Keratinocyte (primary cell): ENCODE results near the gene MEGF11. TPM values are rescaled to one million over a fixed set of nuclear protein-coding genes. Genes with fewer than 3 reads are reported as not detected.

Source experiments
- DNase-seq: peaks from one replicate; pipeline ENCODE4 v3.0.0-alpha.2; 2011; ENCODE audit warnings: low read depth, missing footprints, low spot score
- FAIRE-seq: peaks from 2 replicates; lab custom pipeline; 2011; peaks lifted over from hg19 to GRCh38; lab: Jason Lieb, UNC
- H2AFZ ChIP-seq: 2 replicates; pipeline ENCODE4 v1.6.0; 2012; ENCODE audit warnings: low read length, control low read depth, inconsistent platforms; ENCODE audit not compliant: control insufficient read depth
- H3K27ac ChIP-seq: 2 replicates; pipeline ENCODE4 v1.5.1; 2011; ENCODE audit warnings: low read length; ENCODE audit not compliant: control insufficient read depth, insufficient read depth
- H3K27me3 ChIP-seq: 3 replicates; pipeline ENCODE4 v1.6.0; 2011; ENCODE audit warnings: low read length; ENCODE audit not compliant: control insufficient read depth, insufficient read depth; ENCODE audit errors: extremely low read depth
- H3K36me3 ChIP-seq, 2 experiments: 2 replicates in 1 of 2; 3 replicates in 1 of 2; pipeline ENCODE4 v1.5.1; 2011; ENCODE audit warnings: low read length in 2 of 2, mild to moderate bottlenecking in 1 of 2; ENCODE audit not compliant: control insufficient read depth in 2 of 2, insufficient read depth in 2 of 2; ENCODE audit errors: extremely low read depth in 1 of 2
- H3K4me1 ChIP-seq: 3 replicates; pipeline ENCODE4 v1.5.1; 2011; ENCODE audit warnings: low read length; ENCODE audit not compliant: control insufficient read depth, insufficient read depth; ENCODE audit errors: extremely low read depth
- H3K4me2 ChIP-seq: 3 replicates; pipeline ENCODE4 v1.6.0; 2011; ENCODE audit warnings: low read depth, low read length; ENCODE audit not compliant: control insufficient read depth, insufficient read depth; ENCODE audit errors: extremely low read depth
- H3K4me3 ChIP-seq, 3 experiments: fragments of 200-600 bp in 1 of 3; sonication (generic) in 1 of 3; 2 replicates in 2 of 3; 3 replicates in 1 of 3; pipeline ENCODE4 v1.5.1; 2011 to 2016; ENCODE audit warnings: low read length in 3 of 3, mild to moderate bottlenecking in 3 of 3, control low read depth in 2 of 3, inconsistent platforms in 1 of 3, low read depth in 1 of 3, mixed read lengths in 1 of 3, mixed run types in 1 of 3, moderate library complexity in 1 of 3; ENCODE audit not compliant: control insufficient read depth in 2 of 3, insufficient read depth in 2 of 3; ENCODE audit errors: extremely low read depth in 1 of 3
- H3K79me2 ChIP-seq: 2 replicates; pipeline ENCODE4 v1.6.0; 2012; ENCODE audit warnings: low read length; ENCODE audit not compliant: control insufficient read depth, insufficient read depth
- H3K9ac ChIP-seq: 3 replicates; pipeline ENCODE4 v1.6.0; 2011; ENCODE audit warnings: low read length; ENCODE audit not compliant: control insufficient read depth, insufficient read depth; ENCODE audit errors: extremely low read depth
- H3K9me1 ChIP-seq: 3 replicates; pipeline ENCODE4 v1.6.0; 2011; ENCODE audit warnings: low read length; ENCODE audit not compliant: control insufficient read depth, insufficient read depth; ENCODE audit errors: extremely low read depth
- H3K9me3 ChIP-seq: 2 replicates; pipeline ENCODE4 v1.5.1; 2012; ENCODE audit warnings: low read depth, low read length; ENCODE audit not compliant: control insufficient read depth
- H4K20me1 ChIP-seq: 3 replicates; pipeline ENCODE4 v1.6.0; 2011; ENCODE audit warnings: low read length; ENCODE audit not compliant: control insufficient read depth, insufficient read depth; ENCODE audit errors: extremely low read depth
- EZH2 ChIP-seq: IDR thresholded peaks from one replicate; pipeline ENCODE4 v1.6.1; 2012; ENCODE audit warnings: inconsistent platforms, mild to moderate bottlenecking, low read length, moderate library complexity
- dilution Hi-C: fragments of 300-500 bp; cut with MboI; formaldehyde crosslinking; loops from one replicate; pipeline ENCODE4 v1.7.0; 2020; ENCODE audit warnings: low sequenced_read_pairs; ENCODE audit not compliant: extremely low pct_ligation_motif_present
- polyA plus RNA-seq, 5 experiments: library from polyadenylated mRNA; depleted of rRNA in 3 of 5; stranded (reverse) in 3 of 5; stranded (forward) in 1 of 5; unstranded in 1 of 5; fragments of >200 nt; gene quantifications; 1 replicate in 1 of 5; 2 replicates in 3 of 5; 3 replicates in 1 of 5; pipeline versions ENCODE4 v1.2.1 to v1.2.3, GENCODE V29; 2011 to 2012; ENCODE audit warnings: missing spikeins in 2 of 5, low read depth in 1 of 5, low replicate concordance in 1 of 5
- TF ChIP-seq, protein P1 (sequence below), 3 experiments: IDR thresholded peaks in 1 of 3; conservative IDR thresholded peaks in 1 of 3; optimal IDR thresholded peaks in 1 of 3; 2 replicates in 2 of 3; 3 replicates in 1 of 3; pipeline versions ENCODE3 to v1.5.1; 2011; ENCODE audit warnings: low read length in 3 of 3, mild to moderate bottlenecking in 3 of 3, moderate library complexity in 2 of 3, control low read depth in 1 of 3, inconsistent platforms in 1 of 3; ENCODE audit not compliant: insufficient read depth in 2 of 3; ENCODE audit errors: extremely low read depth in 1 of 3

The MEGF11 gene
- polyA plus RNA-seq, 1 donor (not counting 4 experiments of a cell fraction or from before 2014, with no cell fraction given), result not detected

DNA sequence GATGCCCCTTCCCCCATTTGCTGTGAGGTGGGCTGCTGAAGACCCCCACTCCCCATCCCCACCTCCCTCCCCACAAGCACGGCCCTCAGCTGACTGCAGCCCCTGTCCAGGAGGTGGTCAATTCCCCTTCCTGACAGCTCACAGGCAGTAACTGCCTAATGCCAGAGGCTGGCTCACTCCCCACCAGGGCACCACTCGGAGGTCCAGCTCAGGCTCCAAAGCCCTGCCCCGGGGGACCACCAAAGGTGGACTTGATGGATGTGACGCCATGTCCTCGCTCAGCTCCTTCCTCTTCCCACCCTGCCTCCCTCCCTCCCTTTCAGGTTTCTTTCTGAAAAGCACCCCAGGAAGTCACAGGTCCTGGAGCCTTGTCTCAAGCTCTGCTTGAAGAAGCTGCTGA is 82.8 kb downstream of the MEGF11 start:
- dilution Hi-C loops, result no loop called here
- Histone ChIP-seq H3K36me3 (no peaks in the 10 kb centered on the region), H3K4me2 (no peak overlapping the region), H3K9me1 (no peaks in the 10 kb centered on the region), H3K79me2 (no peaks in the 10 kb centered on the region), H3K9me3 (no peaks in the 10 kb centered on the region), H3K27ac (no peak overlapping the region), H3K4me1 (no peaks in the 10 kb centered on the region), H3K4me3 (no peak overlapping the region), H2AFZ (no peak overlapping the region), H3K27me3 (peaks cover 40% of the 10 kb centered on the region), H4K20me1 (no peaks in the 10 kb centered on the region), H3K9ac (no peak overlapping the region)
- DNase-seq (no peak), FAIRE-seq (no peak)
- no peak for TF ChIP-seq EZH2
- TF ChIP-seq, protein P1, sequence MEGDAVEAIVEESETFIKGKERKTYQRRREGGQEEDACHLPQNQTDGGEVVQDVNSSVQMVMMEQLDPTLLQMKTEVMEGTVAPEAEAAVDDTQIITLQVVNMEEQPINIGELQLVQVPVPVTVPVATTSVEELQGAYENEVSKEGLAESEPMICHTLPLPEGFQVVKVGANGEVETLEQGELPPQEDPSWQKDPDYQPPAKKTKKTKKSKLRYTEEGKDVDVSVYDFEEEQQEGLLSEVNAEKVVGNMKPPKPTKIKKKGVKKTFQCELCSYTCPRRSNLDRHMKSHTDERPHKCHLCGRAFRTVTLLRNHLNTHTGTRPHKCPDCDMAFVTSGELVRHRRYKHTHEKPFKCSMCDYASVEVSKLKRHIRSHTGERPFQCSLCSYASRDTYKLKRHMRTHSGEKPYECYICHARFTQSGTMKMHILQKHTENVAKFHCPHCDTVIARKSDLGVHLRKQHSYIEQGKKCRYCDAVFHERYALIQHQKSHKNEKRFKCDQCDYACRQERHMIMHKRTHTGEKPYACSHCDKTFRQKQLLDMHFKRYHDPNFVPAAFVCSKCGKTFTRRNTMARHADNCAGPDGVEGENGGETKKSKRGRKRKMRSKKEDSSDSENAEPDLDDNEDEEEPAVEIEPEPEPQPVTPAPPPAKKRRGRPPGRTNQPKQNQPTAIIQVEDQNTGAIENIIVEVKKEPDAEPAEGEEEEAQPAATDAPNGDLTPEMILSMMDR (optimal IDR thresholded peaks at IDR 0.05 in 1 of 3, IDR thresholded peaks at IDR 0.05 in 1 of 3, conservative IDR thresholded peaks at IDR 0.05 in 1 of 3; ENCODE audit: extremely low read depth in 1 of 3, insufficient read depth in 2 of 3, low read length in 3 of 3), result no peak

DNA sequence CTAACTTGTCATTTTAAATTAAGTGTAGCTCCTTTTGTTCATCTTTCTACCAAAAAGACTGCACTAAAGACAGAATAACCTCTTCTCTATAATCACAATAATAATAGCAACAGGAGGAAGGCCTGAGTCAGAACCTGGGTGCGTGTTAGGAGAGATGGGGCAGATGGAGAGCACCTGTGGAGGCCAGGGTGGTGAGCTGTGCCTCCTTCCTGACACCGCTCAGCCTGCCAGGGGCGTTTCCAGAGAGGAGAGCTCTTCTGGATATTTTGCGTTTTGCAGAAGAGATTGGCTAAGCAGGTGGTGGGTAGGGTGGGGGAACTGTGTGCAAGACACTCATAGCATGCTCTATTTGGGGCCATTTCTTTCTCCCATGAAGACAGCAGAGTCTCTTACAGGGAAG is 83.5 kb downstream of the MEGF11 start:
- Histone ChIP-seq H3K36me3 (no peaks in the 10 kb centered on the region), H3K27ac (no peak overlapping the region), H3K9me1 (no peaks in the 10 kb centered on the region), H3K4me3 (no peak overlapping the region), H2AFZ (no peak overlapping the region), H3K27me3 (peaks cover 40% of the 10 kb centered on the region), H3K9ac (no peak overlapping the region), H3K4me1 (no peaks in the 10 kb centered on the region), H3K9me3 (no peaks in the 10 kb centered on the region), H3K79me2 (no peaks in the 10 kb centered on the region), H3K4me2 (no peak overlapping the region), H4K20me1 (no peaks in the 10 kb centered on the region)
- TF ChIP-seq, protein P1 (optimal IDR thresholded peaks at IDR 0.05 in 1 of 3, IDR thresholded peaks at IDR 0.05 in 1 of 3, conservative IDR thresholded peaks at IDR 0.05 in 1 of 3; ENCODE audit: extremely low read depth in 1 of 3, insufficient read depth in 2 of 3, low read length in 3 of 3), result no peak
- no peak for TF ChIP-seq EZH2
- FAIRE-seq, result no peak
- DNase-seq, result no peak
- dilution Hi-C loops, result no loop called here
